Measurements from ENCODE around the gene PCDHGB1.
"Not testable (repeated sequence)": the region's sequence is repeated elsewhere in the genome, so short reads cannot be mapped to it uniquely, and the experiment has no call there.

The PCDHGB1 gene

DNA sequence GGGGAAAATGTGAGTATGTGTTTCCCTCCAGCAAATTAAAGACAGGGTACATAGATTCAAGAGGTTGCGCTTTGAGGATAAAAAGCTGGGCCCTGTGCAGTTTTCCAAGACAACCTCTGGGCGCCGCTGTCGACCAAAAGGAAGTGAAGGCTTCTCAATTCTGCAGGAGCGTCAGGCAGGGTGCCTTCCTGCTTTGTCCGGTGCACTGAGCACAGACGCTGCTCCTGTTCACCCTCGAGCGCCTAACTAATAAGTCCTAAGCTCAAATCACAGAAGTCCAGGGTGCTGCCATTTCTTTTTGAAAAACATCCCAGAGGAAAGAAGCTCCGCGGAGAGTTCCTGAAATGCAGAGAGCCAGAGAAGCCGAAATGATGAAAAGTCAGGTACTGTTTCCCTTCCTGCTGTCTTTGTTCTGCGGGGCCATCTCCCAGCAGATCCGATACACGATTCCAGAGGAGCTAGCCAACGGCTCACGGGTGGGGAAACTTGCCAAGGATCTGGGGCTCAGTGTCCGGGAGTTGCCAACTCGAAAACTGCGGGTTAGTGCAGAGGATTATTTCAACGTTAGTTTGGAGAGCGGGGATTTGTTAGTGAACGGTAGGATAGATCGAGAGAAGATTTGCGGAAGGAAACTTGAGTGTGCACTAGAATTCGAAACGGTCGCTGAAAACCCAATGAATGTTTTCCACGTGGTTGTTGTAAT lies at the start of gene PCDHGB1:
Gene PCDHGB1, plus strand, starts transcription at position 183 of the 703 bp plus-strand sequence. Its CDS starts 162 bp downstream, at position 345.
- DNase-seq, result peak; percentile 27 to 37

GRCh38 chr5:141303756-141304155 lies 46.1 kb upstream of the PCDHGB1 start, which contains the start of gene SLC25A2:
Gene SLC25A2, minus strand, starts transcription at chr5:141304049. Its CDS starts 184 bp downstream, at chr5:141303865.
- DNase-seq, result no peak

DNA sequence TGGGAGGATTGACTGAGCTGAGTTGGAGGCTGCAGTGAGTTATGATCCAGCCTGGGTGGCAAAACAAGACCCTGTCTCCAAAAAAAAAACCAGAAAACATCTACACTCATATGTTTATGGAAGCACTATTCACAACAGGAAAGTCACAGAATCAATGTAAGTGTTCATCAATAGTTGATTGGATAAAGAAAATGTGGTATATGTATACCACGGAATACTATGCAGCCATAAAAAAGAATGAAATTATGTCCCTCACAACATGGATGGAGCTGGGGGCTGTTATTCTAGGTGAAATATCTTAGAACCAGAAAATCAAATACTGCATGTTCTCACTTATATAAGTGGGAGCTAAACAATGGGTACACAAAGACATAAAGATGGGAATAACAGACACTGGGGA lies 43.3 kb upstream of the PCDHGB1 start:
- no peak for DNase-seq

DNA sequence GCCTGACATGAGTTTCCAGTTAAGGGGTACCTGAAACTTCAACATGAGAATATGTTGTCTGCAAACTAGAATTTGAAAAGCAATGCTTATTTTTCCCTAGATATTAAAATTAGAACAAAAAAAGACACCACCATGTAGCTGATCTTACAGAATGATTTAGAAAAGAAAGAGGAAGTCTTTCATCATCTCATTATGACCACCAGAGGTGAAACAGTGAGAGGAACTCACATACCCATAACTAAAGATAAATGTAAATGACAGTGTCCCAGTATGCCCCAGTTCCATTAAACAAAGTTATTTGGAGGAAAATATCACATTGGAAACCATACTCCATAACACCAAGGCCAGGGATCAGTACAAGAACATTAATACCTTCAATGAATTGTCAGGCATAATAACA lies 36.2 kb upstream of the PCDHGB1 start:
- no peak for DNase-seq

DNA sequence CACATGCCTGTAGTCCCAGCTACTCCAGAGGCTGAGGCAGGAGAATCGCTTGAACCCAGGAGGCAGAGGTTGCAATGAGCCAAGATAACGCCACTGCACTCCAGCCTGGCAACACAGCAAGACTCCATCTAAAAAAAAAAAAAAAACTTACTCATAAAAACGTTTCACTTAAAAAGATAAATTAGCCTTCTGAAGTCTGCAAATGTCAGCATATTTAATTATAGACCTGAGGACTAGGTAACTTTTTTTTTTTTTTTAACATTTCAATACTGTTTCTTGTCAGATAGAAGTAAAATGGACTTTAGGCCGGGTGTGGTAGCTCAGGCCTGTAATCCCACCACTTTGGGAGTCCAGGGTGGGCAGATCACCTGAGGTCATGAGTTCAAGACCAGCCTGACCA lies 32.9 kb upstream of the PCDHGB1 start:
- DNase-seq, result not testable (repeated sequence)

GRCh38 chr5:141319202-141319601 lies 30.7 kb upstream of the PCDHGB1 start:
- no peak for DNase-seq

- DNase-seq, result no peak
Observed at GRCh38 chr5:141319699-141320098, 30.2 kb upstream of the PCDHGB1 start.

GRCh38 chr5:141320225-141321169 lies 29.4 kb upstream of the PCDHGB1 start, which contains the start of gene TAF7:
Gene TAF7, minus strand, starts transcription at chr5:141320784. Its CDS starts 740 bp downstream, at chr5:141320044.
- DNase-seq, result peak; percentile 92 to 94

- no peak for DNase-seq
Observed at GRCh38 chr5:141322261-141322660, 27.6 kb upstream of the PCDHGB1 start.

DNA sequence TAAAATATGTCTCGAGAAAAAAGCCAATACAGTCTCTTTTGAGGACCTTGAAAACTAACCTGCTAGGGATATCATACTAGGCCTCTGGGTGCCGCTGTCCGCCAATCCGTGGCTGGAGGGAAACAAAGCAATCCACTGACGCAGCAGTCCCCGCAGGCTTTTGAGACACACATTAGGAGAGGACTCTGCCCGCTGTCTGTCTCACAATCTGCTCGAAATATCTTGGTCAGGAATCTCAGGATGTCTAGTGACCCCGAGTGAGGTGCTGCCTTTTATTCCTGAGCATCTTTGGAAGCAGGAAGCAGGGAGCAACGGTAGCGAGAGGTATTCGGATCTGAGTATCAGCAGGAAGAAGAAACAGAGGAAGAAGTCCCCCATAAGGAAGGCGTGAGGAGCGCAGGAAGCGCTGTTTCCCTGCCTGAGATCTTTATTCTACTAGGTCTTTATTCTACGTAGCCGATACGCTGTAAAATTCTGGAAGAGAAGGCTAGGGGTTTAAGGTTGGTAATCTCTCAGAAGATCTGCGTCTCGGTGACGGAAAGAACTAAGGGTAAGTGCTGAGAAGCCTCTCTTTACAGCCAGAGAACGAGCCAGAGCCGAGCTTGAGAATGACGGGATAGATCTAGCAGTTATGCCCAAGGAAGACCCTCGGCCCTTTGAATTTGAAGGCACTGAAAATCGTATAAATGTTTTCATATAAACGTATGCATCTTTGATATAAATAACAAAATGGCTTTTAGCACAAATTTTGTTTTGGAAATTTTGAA lies 23.6 kb upstream of the PCDHGB1 start:
- peak; percentile 67 to 70 for DNase-seq

GRCh38 chr5:141328231-141328630 lies 21.7 kb upstream of the PCDHGB1 start:
- no peak for DNase-seq

- peak in 1 of 2 donors; percentile 20 for DNase-seq
Observed at GRCh38 chr5:141330299-141331080, 19.4 kb upstream of the PCDHGB1 start, which contains the start of gene PCDHGA1. Gene PCDHGA1, plus strand, starts transcription at chr5:141330514.

GRCh38 chr5:141332571-141332970 lies 17.3 kb upstream of the PCDHGB1 start:
- DNase-seq, result not testable (repeated sequence)

- no peak for DNase-seq
Observed at GRCh38 chr5:141338538-141339306, 11.2 kb upstream of the PCDHGB1 start, which contains the start of gene PCDHGA2. Gene PCDHGA2, plus strand, starts transcription at chr5:141338760.

- not testable (repeated sequence) for DNase-seq
Observed at GRCh38 chr5:141340781-141341354, 9.0 kb upstream of the PCDHGB1 start.

- DNase-seq, result no peak
Observed at GRCh38 chr5:141342773-141343172, 7.1 kb upstream of the PCDHGB1 start.

- no peak for DNase-seq
Observed at GRCh38 chr5:141343242-141343952, 6.5 kb upstream of the PCDHGB1 start, which contains the start of gene PCDHGA3. Gene PCDHGA3, plus strand, starts transcription at chr5:141343829. Its CDS starts 205 bp downstream, at chr5:141344034.

- no peak for DNase-seq
Observed at GRCh38 chr5:141343953-141344463, 5.9 kb upstream of the PCDHGB1 start.

DNA sequence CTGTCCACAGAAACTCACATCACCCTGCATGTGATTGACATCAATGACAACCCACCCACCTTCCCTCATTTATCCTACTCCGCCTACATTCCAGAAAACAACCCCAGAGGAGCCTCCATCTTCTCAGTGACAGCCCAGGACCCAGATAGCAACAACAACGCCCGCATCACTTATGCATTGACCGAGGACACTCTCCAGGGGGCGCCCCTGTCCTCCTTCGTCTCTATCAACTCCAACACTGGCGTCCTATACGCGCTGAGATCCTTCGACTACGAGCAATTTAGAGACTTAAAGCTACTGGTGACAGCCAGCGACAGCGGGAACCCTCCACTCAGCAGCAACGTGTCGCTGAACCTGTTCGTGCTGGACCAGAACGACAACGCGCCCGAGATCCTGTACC lies 4.6 kb upstream of the PCDHGB1 start:
- no peak for DNase-seq

Measured in stimulated activated CD4-positive, alpha-beta T cell treated with anti-CD3 and anti-CD28 coated beads, Interleukin-2, amount 100 ng/mL, for 24 hours (primary cell).